Kidney (tissue), 14 donors: ENCODE results near the gene ACTR6. TPM values are rescaled to one million over a fixed set of nuclear protein-coding genes. Genes with fewer than 3 reads are reported as not detected.
A peak's percentile ranks its signal among the peaks of the same experiment; 100 is the strongest.

ENCODE experiments used
- DNase-seq, 5 donors: peaks; one replicate each; pipeline ENCODE4 v3.0.0-alpha.2; 2013 to 2020
- FAIRE-seq: peaks from 2 replicates; lab custom pipeline; 2012; peaks lifted over from hg19 to GRCh38; lab: Jason Lieb, UNC
- H3K27ac ChIP-seq, 2 donors: one replicate each; pipeline ENCODE4 v1.7.0; 2013; ENCODE audit warnings: low read depth in 2 of 2, low read length in 2 of 2, inconsistent platforms in 1 of 2
- H3K27me3 ChIP-seq: one replicate; pipeline ENCODE4 v1.7.1; 2013; ENCODE audit warnings: low read length, inconsistent platforms; ENCODE audit not compliant: control insufficient read depth, insufficient read depth
- H3K36me3 ChIP-seq, 3 donors: one replicate each; pipeline versions ENCODE4 v1.7.0 to v1.7.1; 2013; ENCODE audit warnings: low read length in 3 of 3, control low read depth in 1 of 3, inconsistent platforms in 1 of 3; ENCODE audit not compliant: insufficient read depth in 3 of 3, control insufficient read depth in 2 of 3
- H3K4me1 ChIP-seq, 3 donors: one replicate each; pipeline versions ENCODE4 v1.7.0 to v1.7.1; 2013; ENCODE audit warnings: low read length in 3 of 3, inconsistent platforms in 1 of 3, low read depth in 1 of 3; ENCODE audit not compliant: control insufficient read depth in 2 of 3, insufficient read depth in 2 of 3
- H3K4me3 ChIP-seq, 3 donors: one replicate each; pipeline versions ENCODE4 v1.7.0 to v1.8.1; 2013; ENCODE audit warnings: low read length in 3 of 3, control low read depth in 1 of 3, inconsistent platforms in 1 of 3
- H3K9ac ChIP-seq, 3 donors: one replicate each; pipeline versions ENCODE4 v1.7.0 to v1.7.1; 2013; ENCODE audit warnings: low read length in 3 of 3, control low read depth in 1 of 3, inconsistent platforms in 1 of 3
- H3K9me3 ChIP-seq, 3 donors: one replicate each; pipeline versions ENCODE4 v1.7.0 to v1.7.1; 2013; ENCODE audit warnings: low read length in 3 of 3, control low read depth in 1 of 3, inconsistent platforms in 1 of 3; ENCODE audit not compliant: control insufficient read depth in 2 of 3, insufficient read depth in 1 of 3
- CTCF ChIP-seq: IDR thresholded peaks from 3 replicates; pipeline ENCODE4 v1.5.1; 2012; ENCODE audit warnings: mild to moderate bottlenecking, moderate library complexity, borderline replicate concordance; ENCODE audit not compliant: insufficient read depth; ENCODE audit errors: extremely low read depth
- intact Hi-C: fragments of 100-400 bp; cut with DNase I; formaldehyde crosslinking; loops from one replicate; pipeline ENCODE4 v1.11.1; 2022
- microRNA-seq: library from miRNA; unstranded; fragments of <30 nt; microRNA quantifications from one replicate; pipeline ENCODE4 v1.2.0, GENCODE V29; 2020
- polyA plus RNA-seq: library from polyadenylated mRNA; stranded (reverse); fragments of 350-450 nt; fragmentation: Illumina TruSeq; extraction: RNeasy Lipid Tissue Mini Kit (QIAGEN cat#74804); gene quantifications from one replicate; pipeline ENCODE4 v1.2.3, GENCODE V29; 2014; ENCODE audit warnings: low read depth, low replicate concordance; ENCODE audit not compliant: insufficient read depth
- total RNA-seq: library from RNA; stranded (reverse); fragmentation: NEBNext Ultra II Directional; extraction: Animal tissue kit (Norgen Biotek cat#: 25700); gene quantifications from one replicate; pipeline ENCODE4 v1.2.1, GENCODE V29; 2021
- donor health status: control.
- donor health status: control.
- donor health status: control.
- donor health status: control.
- donor health status: control.
- donor health status: DM: yes; HTN: yes; CAD: no.
- donor health status: Normal renal cell carcinoma (clear cell type).

ACTR6 gene
- total and polyA plus RNA-seq, 2 donors from 2014 or later, result 23.1 to 29.2 TPM

GRCh38 chr12:100268835-100269564 lies 68.4 kb downstream of the ACTR6 start:
- Histone ChIP-seq H3K4me3 (peak overlapping the region; percentile 17 to 83 (median 79)), H3K36me3 (no peaks in the 10 kb centered on the region), H3K27me3 (no peaks in the 10 kb centered on the region), H3K9me3 (no peaks in the 10 kb centered on the region), H3K27ac (no peak overlapping the region), H3K4me1 (peaks cover 4 to 12% (median 12%) of the 10 kb centered on the region in 3 donors), H3K9ac (peak overlapping the region; percentile 10 to 63 (median 21))
- peak in 1 of 5 donors; percentile 8 for DNase-seq
- no peak for TF ChIP-seq CTCF
- FAIRE-seq, result no peak
- intact Hi-C loops, result no loop called here

- Histone ChIP-seq H3K4me3 (no peak overlapping the region), H3K36me3 (no peaks in the 10 kb centered on the region), H3K4me1 (peaks cover 4 to 10% (median 7%) of the 10 kb centered on the region in 3 donors), H3K27ac (no peak overlapping the region), H3K9me3 (no peaks in the 10 kb centered on the region), H3K27me3 (no peaks in the 10 kb centered on the region), H3K9ac (no peak overlapping the region)
- FAIRE-seq, result no peak
- TF ChIP-seq CTCF, result no peak
- DNase-seq, result no peak
- intact Hi-C loops, result no loop called here
These were observed 73.2 kb downstream of the ACTR6 start for GRCh38 chr12:100273782-100274181.

Small RNAs within 50 kb of the gene (microRNA-seq; reads per million reads assigned to microRNA genes)
- gene MIR1827, result not detected

Other genes starting within 250 kb of the ACTR6 start
- gene ANKS1B, start 215.9 kb upstream of the ACTR6 start, total RNA-seq, result 5.8 TPM
- 1.7 TPM for gene ANKS1B, start 215.9 kb upstream of the ACTR6 start, polyA plus RNA-seq
- gene BLTP3B, start 57.9 kb upstream of the ACTR6 start, total RNA-seq, result 18.3 TPM
- 9.3 TPM for gene BLTP3B, start 57.9 kb upstream of the ACTR6 start, polyA plus RNA-seq
- gene DEPDC4, start 66.3 kb downstream of the ACTR6 start, total RNA-seq, result 1.4 TPM
- 1.1 TPM for gene DEPDC4, start 66.3 kb downstream of the ACTR6 start, polyA plus RNA-seq
- gene SCYL2, start 66.4 kb downstream of the ACTR6 start, total RNA-seq, result 41.7 TPM
- 10.3 TPM for gene SCYL2, start 66.4 kb downstream of the ACTR6 start, polyA plus RNA-seq
- 0.16 TPM for gene SLC17A8, start 156.3 kb downstream of the ACTR6 start, total RNA-seq
- gene SLC17A8, start 156.3 kb downstream of the ACTR6 start, polyA plus RNA-seq, result 0.09 TPM